Prostate gland (tissue), 1 donor: ENCODE measurements around the gene ITGB4.

Experiments
- POLR2A ChIP-seq: fragments of 450-650 bp; IDR thresholded peaks from one replicate; pipeline ENCODE4 v1.6.1; 2016; ENCODE audit warnings: antibody characterized with exemption, mild to moderate bottlenecking
- POLR2AphosphoS5 ChIP-seq: sonication (generic); formaldehyde crosslinking; IDR thresholded peaks from one replicate; pipeline ENCODE4 v1.6.1; 2017; ENCODE audit warnings: antibody characterized with exemption

DNA sequence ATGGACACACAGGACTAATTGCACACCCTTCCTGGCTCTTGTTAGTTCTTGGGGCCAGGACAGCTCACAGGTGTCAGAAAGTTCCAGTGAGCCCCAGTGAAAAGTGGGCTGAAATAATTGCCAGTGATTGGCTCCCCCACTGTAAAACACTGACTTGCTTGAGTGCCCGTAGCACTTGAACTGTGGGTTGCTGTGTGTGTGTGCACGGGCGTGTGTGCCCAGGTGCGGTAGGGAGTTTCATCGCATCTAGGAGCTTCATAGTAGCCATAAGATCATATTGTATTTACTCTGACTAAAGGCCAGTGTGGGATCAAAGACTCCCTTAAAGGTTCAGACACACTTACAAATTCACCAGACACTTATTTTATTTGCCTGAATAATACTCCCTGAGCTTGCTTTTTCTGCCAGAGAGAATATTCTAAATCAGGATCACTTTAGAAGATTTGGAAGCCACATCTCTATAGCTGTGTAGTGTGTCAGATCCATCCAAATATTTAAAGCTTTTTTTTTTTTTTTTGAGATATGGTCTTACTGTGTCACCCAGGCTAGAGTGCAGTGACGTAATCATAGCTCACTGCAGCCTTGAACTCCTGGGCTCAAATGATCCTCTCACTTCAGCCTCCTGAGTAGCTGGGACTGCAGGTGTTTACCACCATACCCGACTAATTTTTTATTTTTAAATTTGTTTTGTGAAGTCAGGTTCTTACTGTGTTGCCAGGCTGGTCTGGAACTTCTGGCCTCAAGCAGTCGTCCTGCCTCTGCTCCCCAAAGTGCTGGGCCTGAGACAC, 74.8 kb downstream of the ITGB4 start:
- no peak for TF ChIP-seq POLR2A
- no peak for TF ChIP-seq POLR2AphosphoS5
